Measurements from ENCODE around the gene NCEH1. TPM values are rescaled to one million over a fixed set of nuclear protein-coding genes. Genes with fewer than 3 reads are reported as not detected.
A peak's percentile ranks its signal among the peaks of the same experiment; 100 is the strongest.

NCEH1 gene
- total and polyA plus RNA-seq, 2 experiments from 2014 or later = 1.8 to 4.9 TPM

GRCh38 chr3:172751175-172751704 lies 40.4 kb upstream of the NCEH1 start (continued):
- TF ChIP-seq ZNF462 (CRISPR knock-in tag; IDR thresholded peaks at IDR 0.05) = no peak
- no peak for TF ChIP-seq STAT1 (IDR thresholded peaks at IDR 0.05; ENCODE audit: unreplicated experiment)
- no peak for TF ChIP-seq ETS1 (IDR thresholded peaks at IDR 0.05)
- TF ChIP-seq ZNF331 (CRISPR knock-in tag; IDR thresholded peaks at IDR 0.05; ENCODE audit: low read depth) = no peak
- TF ChIP-seq EZH2phosphoT487 (IDR thresholded peaks at IDR 0.05; ENCODE audit: unreplicated experiment) = no peak
- TF ChIP-seq NANOG (IDR thresholded peaks at IDR 0.05; ENCODE audit: borderline replicate concordance) = no peak

DNA sequence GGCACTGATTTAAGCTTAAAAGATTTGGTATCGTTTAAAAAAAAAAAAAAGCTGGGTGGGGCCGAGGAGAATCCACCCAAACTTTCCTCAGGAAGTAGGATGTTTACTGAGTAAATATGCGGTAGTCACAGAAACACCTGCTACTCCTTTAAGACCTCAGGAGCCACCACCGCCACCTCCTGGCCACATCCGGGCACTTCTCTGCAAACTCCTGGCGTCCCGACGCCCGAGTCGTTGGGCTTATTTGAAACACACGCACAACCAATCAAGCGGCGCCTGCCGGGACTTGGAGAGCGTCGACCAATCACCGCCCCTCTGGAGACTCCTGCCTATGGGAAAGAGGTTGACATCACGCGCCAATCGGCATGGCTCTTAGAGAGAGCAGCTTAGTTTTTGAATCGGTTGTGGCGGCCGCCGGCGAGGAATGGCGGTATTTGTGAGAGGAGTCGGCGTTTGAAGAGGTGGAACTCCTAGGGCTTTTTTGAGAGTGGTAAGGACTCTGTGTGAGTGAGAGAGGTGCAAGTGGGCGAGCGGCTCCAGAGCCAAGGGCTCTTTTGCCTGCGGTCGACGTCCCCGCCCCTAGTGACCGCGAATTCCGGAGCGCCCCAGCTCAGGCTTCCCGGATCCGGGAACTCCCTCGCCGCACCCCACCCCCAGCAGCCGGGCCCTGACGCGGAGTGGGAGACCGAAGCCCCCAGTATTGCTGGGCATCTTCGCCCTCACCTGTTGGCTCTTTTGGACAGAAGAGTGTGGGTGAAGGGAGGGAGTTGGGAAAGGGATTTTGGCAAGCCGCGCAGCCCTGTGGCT lies 39.7 kb upstream of the NCEH1 start, which contains the start of gene ECT2:
TSS of gene ECT2 (plus strand) at position 359 of the 807 bp plus-strand sequence. CDS start 3,805 bp downstream, outside the sequence.
- Histone ChIP-seq H2AFZ (no peak within 1 kb of the TSS), H3K4me1 (ENCODE audit: insufficient read depth) (peaks cover 31% of the 10 kb centered on the region), H3K27me3 (ENCODE audit: insufficient read depth) (no peaks in the 10 kb centered on the region), H3K9me2 (ENCODE audit: insufficient read depth) (no peaks in the 10 kb centered on the region), H3K36me3 (ENCODE audit: insufficient read depth) (peaks cover 13% of the 10 kb centered on the region), H3K4me3 (peak within 1 kb of the TSS; percentile 72), H3K79me2 (replicated peaks; ENCODE audit: insufficient read depth) (peaks cover 47% of the 10 kb centered on the region), H3K4me2 (peak within 1 kb of the TSS; percentile 87), H3K27ac (ENCODE audit: low read depth) (peak within 1 kb of the TSS; percentile 79), H3F3A (replicated peaks; ENCODE audit: low read depth) (no peaks in the 10 kb centered on the region), H4K20me1 (replicated peaks; ENCODE audit: insufficient read depth) (peaks cover 15% of the 10 kb centered on the region)
- Mint-ChIP-seq H3K4me3 (peak within 1 kb of the TSS; percentile 92), H3K4me1 (peaks cover 37% of the 10 kb centered on the region), H3K36me3 (ENCODE audit: low read depth) (peaks cover 27% of the 10 kb centered on the region), H3K9me3 (no peaks in the 10 kb centered on the region), H3K27ac (peak within 1 kb of the TSS; percentile 99), H3K27me3 (ENCODE audit: insufficient read depth, low read depth, poor library complexity) (peaks cover 2% of the 10 kb centered on the region)
- ATAC-seq (peak; percentile 99), DNase-seq (ENCODE audit: low spot score) (peak; percentile 100)
- TF ChIP-seq ZNF331 (CRISPR knock-in tag; IDR thresholded peaks at IDR 0.05; ENCODE audit: low read depth) (no peak), ZNF114 (CRISPR knock-in tag; IDR thresholded peaks at IDR 0.05) (no peak), ZNF462 (CRISPR knock-in tag; IDR thresholded peaks at IDR 0.05) (no peak)
